HG03095 (cell line): ENCODE results near the gene RNF32.
"Not testable (repeated sequence)": the region's sequence is repeated elsewhere in the genome, so short reads cannot be mapped to it uniquely, and the experiment has no call there.

Experiments used
- ATAC-seq: cut with Tn5 transposase; IDR thresholded peaks from one replicate; pipeline ENCODE4 v1.9.1; 2021; ENCODE audit warnings: moderate library complexity; ENCODE audit not compliant: unreplicated experiment

The RNF32 gene

DNA sequence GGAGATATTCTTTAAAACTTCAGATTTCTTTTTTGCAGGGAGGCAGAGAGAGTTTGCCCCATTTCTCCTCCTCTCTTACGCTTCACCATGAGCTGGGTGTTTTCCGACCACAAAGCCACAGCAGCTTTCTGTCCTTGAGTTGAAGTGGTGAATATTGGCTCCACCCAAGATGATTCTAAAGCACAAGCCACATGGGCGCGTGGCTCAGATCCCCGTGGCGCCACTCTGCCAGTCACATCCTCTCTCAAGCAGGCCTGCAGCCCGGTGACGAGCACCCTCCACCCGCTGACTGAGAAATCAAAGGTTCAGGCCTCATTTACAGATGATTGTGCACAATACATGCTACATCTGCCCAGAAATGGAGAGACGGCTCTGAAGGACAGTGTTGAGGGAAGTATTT is 27.6 kb upstream of the RNF32 start:
- ATAC-seq: no peak

DNA sequence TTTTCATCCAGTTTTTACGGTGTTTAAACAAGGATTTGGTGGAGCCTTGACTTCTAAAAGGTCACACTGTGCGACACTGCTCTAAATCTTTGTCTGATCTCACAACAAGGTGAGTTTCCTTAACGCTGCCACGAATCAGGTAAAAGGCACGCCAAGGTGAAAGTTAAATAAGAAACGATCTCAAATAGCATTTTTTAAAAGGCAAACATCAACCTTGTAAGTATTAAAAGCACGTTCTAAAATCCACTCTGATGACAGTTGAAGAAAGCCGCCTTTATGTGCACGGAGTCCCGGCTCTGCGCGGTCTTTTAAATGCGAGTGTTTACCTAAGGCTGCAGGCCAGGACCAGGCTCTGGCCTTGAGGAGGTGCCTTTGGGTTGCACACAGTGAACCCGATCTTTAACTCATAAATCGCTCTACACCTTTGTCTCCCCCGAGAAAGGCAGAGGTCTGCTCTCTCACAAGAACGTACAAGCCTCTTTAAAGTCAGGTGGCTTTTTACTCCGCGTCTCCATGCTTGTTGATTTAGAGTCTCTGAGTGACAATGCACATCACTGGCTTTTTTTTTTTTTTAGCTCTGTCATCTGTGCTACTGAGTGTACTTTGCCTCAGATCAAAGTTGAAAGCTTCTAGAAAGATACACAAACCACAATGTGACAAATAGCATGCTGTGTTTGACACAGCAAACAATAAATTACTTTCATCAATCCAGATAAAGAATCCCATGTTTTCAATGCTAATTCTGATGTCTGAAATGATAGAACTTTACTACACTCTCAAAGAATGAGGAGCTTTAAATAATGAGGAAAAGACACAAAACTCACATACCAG is 25.9 kb upstream of the RNF32 start:
- ATAC-seq: no peak

DNA sequence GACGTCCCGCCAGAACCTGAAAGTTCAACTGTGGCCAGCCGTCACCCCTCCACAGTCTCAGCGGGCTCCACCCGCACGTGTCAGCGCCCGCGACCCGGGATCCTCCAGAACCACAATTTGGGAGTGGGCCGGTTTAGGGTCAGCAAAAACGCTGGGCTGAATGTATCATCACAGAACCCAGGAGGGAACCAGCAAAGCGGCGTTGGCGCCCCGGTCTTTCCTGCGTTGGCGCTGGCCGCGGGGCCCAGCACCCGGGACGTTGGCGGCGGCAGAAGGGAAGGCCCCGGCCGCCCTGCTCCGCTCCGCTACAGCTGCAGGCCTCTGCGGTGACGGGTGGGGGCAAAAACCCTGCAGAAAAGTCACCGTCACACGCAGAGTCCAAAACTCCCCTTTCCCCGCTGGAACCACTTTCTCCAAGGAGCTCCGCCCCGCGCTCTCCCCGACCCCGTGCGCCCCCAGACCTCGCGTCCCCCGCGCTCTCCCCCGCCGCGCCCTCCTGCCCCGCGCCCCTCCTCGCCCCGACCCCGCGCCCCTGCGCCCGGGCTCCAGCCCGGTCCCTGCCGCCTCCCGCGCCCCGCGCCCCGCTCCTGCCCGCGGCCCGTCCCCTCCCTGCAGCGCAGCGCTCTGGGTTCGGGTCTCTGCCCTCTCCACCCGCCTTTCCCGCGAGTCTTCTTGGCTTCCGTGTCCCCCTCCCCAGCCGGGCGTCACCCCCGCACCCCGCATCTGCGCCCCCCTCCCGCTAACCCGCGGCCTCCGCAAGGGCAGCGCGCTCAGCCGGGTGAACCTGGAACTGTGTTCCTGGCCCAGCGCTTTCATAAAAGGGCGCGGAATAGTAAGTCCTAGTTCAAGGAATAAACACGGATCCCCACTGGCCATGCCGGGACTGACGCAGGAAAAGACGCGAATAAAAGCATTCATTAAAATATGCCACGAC is 24.0 kb upstream of the RNF32 start:
- ATAC-seq: no peak

DNA sequence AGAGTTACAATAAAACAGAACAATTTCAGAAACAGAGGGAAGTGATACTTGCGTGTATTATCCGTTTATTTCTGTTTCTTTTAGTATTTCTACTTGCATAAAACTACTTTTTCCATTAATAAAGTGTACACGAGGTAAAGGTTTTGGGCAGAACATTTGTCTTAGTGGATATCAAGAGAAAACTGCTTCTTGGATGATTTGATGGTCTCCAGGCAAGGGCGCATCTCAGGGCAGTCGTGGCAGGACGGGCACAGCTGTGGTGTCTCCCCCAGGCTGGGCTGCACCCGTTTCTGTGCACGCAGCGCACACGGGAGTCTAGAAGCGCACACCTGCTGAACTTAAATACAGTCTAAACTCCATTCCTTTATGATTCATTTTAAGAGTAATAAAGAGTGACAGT is 23.4 kb upstream of the RNF32 start:
- no peak for ATAC-seq

DNA sequence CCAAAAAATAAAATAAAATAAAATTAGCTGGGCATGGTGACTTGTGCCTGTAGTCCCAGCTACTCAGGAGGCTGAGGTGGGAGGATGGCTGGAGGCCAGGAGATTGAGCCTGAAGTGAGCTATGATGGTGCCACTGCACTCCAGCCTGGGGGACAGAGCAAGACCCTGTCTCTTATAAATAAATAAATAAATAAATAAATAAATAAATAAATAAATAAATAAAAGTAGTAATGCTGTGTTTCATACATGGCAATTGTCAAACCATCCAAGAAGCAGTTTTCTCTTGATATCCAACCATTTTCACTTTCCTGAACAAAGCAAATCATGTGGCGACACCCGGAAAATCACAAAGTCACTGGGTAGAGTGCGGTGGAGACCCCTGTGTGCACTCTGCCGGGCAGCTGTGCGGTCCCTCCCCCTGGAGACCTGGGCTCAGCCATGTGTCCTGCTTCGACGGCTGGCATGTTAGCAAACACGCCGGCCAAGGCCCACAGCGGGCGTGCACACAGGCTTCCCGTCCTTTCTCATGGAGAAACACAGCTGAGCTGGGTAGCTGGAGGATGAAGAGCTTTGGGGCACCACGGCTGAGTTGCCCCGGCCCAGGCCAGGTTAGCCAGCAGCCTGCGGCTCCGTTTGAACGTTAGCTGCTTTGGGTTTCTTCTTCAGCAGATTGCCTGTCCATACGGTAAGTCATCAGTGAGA is 22.3 kb upstream of the RNF32 start:
- ATAC-seq: no peak

DNA sequence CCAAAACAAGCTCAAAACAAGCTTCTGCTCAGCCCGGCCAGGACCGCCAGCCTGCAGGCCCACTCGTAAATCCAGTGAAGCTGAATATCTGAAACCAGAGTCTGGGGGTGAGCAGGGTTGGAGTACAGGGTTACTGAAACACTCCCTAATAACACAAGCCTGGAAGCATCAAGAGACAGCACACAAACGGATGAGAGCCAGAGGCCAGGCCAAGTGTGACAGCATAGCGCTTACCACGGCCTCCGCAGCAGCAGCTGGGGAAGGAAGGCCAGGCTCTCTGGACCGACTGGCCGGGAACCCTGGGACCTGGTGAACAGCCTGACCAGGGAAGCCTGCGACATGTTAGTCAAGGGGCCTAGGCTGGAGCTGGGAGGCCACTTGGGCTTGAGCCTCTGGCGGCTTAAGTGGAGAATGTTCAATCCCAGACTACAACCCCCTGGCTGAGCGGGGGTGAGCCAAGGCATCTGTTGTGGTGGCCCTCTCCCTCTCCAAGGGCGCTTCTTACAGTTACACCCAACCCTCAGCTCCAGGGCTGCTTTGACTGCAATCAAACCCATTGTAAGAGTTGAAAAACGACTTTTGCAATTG is 21.7 kb upstream of the RNF32 start:
- no peak for ATAC-seq

DNA sequence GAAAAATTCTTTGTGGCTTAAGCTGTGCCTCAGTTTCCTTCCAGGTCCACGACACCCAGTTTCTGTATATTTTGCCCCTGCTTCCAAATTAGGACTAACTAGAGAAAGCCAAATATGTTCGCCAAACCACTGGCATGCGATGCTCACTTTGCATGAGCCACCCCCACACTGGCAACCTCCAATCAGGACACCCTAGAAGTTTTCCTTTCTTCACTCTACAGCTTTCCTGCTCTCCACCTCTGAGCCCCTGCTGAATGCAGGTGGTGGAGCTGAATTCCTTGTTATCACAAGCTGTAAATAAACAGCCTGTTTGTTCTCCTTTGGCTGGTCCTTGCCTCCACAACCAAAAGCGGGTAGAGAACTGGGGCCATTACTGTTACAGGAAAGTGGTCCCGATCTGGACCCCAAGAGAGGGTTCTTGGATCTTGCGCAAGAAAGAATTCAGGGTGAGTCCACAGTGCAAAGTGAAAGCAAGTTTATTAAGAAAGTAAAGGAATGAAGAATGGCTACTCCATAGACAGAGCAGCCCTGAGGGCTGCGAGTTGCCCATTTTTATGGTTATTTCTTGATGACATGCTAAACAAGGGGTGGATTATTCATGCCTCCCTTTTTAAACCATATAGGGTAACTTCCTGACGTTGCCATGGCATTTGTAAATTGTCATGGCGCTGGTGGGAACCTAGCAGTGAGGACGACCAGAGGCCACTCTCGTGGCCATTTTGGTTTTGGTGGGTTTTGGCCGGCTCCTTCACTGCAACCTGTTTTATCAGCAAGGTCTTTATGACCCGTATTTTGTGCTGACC is 20.9 kb upstream of the RNF32 start:
- ATAC-seq: not testable (repeated sequence)

DNA sequence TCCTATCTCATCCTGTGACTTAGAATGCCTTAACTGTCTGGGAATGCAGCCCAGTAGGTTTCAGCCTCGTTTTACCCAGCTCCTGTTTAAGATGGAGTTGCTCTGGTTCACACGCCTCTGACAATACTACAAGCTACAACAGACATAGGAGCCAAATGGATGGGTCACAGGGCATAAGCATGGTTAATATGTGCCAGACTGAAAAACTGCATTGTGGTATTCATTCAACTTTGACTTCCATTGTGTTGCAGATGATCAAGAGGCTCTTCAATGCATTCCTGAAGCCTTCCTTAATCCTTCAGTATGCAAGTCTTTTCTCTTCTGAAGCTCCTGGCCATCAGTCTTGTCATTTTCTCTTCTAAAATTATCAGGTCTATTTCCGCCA is 20.3 kb upstream of the RNF32 start:
- no peak for ATAC-seq

DNA sequence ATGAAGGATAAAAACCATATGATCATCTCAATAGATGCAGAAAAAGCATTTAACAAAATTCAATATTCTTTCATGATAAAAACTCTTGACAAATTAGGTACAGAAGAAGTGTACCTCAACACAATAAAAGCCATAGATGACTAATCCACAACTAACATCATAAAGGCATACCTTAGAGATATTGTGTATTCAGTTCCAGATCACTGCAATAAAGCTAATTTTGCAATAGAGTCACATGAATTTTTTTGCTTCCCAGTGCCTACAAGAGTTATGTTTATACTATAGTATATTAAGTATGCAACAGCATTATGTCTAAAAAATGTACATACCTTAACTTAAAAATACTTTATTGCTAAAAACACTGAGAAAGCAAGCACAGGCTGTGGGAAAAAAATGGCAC is 18.9 kb upstream of the RNF32 start:
- ATAC-seq: no peak

DNA sequence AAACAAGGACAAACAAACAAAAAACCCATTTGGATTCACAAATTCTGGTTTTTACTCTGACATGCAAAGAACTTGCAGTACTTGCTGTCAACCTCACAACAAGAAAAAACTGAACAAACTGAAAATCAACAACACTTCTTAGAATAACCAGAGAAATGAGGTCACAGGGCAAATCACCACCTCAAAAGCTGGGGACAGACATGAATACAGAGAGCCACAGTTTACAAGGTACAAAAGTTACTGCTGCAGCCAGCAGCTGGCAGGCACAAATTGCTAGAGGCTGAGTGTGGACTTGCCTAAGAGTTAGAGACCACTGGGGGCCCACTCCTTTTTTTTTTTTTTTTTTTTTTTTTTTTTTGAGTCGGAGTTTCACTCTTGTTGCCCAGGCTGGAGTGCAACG is 15.0 kb upstream of the RNF32 start:
- ATAC-seq: no peak

DNA sequence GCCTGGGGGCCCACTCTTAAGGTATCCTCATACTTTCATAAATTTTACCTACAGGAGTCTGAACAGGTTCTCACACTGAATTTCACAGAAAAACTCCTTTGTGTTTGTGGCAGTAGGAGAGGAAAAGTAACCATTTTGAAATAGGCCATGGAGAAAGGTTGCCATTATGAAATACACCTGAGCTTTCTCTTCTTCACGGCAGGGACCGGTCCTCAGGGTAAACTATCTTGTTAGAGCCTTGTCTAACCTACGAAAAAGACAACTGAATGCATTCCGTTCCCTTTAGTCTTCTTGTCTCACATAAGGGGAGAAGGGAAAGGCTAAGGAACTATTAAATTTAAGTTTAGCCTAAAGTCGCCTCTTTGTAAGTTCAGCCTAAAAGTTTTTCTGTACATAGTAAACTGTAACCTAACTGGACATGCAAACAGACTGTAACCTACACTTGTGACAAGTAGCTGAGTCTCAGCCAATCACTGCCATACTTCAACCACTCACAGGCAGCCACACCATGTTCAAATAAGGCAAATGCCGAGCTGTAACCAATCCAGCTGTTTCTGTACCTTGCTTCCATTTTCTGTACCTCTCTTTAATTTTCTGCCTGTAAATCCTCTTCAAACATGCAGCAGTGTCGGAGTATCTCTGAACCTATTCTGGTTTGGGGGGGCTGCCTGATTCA is 14.2 kb upstream of the RNF32 start:
- ATAC-seq: no peak

DNA sequence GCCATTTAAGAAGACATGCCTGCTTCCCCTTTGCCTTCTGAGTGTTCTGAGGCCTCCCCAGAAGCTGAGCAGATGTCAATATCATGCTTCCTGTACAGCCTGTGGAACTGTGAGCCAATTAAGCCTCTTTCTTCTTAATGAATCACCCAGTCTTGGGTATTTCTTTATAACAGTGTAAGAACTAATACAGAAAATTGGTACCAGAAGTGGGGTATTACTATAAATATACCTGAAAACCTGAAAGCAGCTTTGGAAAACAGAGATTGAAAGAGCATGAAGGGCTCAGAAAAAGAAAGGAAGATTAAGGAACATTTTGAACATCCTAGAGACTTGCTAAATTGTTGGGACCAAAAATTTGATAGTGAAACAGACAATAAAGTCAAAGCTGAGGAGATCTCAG is 12.0 kb upstream of the RNF32 start:
- no peak for ATAC-seq

DNA sequence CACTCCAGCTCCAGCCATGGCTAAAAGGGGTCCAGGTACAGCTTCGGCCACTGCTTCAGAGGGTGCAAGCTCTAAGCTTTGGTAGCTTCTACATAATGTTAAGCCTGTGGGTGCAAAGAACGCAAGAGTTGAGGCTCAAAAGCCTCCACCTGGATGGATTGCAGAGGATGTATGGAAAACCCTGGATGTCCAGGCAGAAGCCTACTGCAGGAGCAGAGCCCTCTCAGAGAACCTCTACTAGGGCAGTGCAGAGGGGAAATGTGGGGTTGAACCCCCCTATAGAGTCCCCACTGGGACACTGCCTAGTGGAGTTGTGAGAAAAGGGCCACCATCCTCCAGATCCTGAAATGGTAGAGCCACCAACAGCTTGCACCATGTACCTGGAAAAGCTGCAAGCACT is 10.7 kb upstream of the RNF32 start:
- ATAC-seq: no peak

DNA sequence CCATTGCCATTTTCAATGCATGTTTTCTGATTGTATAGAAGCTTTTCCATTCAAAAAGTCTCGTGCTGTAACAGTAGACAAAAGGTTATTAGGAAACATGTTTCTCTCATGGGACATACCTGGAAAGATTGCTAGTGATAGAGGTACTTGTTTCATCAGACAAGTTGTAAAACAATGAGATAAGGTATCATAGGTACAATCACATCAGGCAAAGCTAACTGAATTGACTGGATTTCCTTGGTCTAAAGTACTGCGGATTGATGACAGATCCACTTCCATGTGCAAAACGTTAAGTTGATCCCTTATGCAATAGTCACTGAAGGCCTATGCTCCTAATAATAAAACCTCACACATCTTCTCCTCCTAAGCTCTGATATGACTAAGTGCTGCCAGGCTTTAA is 6.5 kb upstream of the RNF32 start:
- no peak for ATAC-seq

DNA sequence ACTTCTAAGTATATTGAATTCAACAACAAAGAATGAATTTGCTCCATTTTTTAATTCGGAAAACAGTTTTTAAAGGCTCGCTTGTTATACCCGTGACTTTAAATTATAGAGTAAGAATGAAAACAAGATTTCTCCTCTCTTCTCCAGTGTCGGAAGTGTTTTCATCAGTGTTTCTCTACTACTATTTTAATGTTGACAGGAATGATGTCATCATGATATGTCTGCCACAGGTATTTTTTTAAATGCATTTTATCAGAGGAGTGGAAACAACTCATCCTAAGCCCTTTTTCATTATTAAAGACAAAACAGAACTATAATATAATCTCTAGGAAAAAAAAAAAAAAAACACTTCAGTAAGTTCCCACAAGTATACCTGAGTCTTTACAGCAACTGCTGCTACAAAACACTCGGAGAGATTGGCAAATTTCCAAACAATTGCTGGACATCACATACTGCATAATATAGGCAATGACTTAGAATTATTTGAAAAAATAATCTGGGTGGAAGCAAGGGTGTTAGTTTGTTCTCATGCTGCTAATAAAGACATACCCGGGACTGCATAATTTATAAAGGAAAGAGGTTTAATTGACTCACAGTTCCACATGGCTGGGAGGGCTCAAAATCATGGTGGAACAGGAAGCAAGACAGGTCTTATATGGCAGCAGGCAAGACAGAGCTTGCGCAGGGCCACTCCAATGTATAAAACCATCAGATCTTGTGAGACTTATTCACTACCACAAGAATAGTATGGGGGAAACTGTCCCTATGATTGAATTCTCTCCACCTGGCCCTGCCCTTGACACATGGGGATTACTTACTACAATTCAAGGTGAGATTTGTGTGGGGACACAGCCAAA is 4.8 kb upstream of the RNF32 start:
- ATAC-seq: no peak

DNA sequence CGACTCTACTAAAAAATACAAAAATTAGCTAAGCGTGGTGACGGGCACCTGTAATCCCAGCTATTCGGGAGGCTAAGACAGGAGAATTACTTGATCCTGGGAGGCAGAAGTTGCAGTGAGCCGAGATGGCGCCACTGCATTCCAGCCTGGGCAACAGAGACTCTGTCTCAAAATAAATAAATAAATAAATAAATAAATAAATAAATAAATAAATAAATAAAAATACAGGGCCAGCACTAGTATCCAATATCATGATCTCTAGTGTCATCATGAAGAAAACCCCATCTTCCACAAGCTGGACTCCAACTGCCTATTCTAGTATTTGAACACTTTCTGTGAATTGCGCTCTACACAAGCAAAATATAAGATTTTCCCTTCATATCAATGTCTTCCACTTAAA is 3.5 kb upstream of the RNF32 start:
- not testable (repeated sequence) for ATAC-seq

DNA sequence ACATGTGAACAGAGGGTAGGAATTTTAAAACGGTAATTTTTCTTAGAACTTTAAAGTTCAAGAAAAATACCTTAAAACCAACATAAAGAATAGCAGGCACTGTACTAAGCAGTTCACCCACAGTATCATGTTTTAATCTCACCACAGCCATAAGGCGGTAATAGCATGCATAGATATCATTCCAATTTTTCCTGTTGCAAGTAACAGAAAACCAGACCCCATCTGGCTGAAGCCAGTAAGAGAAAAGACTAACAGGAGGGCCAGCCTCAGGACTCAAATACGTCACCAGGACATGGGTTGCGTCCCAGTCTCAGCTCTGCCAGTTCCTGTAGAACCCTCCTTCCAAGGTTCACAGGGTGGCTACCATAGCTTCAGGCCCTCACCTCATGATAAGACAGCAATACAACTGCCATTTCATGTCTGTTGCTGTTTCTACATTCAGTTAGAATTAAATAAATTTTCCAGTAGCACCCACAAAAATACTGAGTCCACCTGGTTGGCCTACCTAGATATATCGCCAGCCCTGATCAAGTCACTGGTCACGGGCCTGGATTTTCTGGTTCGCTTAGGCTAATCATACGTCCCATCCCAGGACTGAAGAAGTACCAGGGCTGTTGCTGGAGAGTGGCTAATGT is 2.0 kb upstream of the RNF32 start:
- no peak for ATAC-seq
